DMS153 treated with DMSO at 0.1 percent for 48 hours (cell line): ENCODE data around the gene ABCA10.
"Not testable (repeated sequence)": the region's sequence is repeated elsewhere in the genome, so short reads cannot be mapped to it uniquely, and the experiment has no call there.

Experiments
- DNase-seq: peaks from one replicate; lab custom pipeline; 2025; ENCODE audit not compliant: unreplicated experiment; lab: John Stamatoyannopoulos, UW

Gene ABCA10

GRCh38 chr17:69228576-69228975, at the start of gene ABCA10:
Gene ABCA10 (minus strand): TSS chr17:69228824. CDS start chr17:69225358, 3,466 bp downstream.
- DNase-seq, result no peak

GRCh38 chr17:69276279-69276678, 47.7 kb upstream of the ABCA10 start:
- DNase-seq, result not testable (repeated sequence)

GRCh38 chr17:69275751-69276150, 47.1 kb upstream of the ABCA10 start:
- DNase-seq, result no peak

GRCh38 chr17:69271023-69271422, 42.4 kb upstream of the ABCA10 start:
- DNase-seq, result no peak

GRCh38 chr17:69269131-69269998, 40.7 kb upstream of the ABCA10 start:
- no peak for DNase-seq

GRCh38 chr17:69268543-69269014, 40.0 kb upstream of the ABCA10 start:
- DNase-seq, result no peak

- DNase-seq, result no peak
Measured at GRCh38 chr17:69267219-69267618, 38.6 kb upstream of the ABCA10 start.

- DNase-seq, result no peak
Measured at GRCh38 chr17:69265873-69266272, 37.2 kb upstream of the ABCA10 start.

- no peak for DNase-seq
Measured at GRCh38 chr17:69254187-69254586, 25.6 kb upstream of the ABCA10 start.

- DNase-seq, result no peak
Measured at GRCh38 chr17:69250641-69251040, 22.0 kb upstream of the ABCA10 start.

- peak; percentile 48 for DNase-seq
Measured at GRCh38 chr17:69246726-69247375, 18.2 kb upstream of the ABCA10 start.

GRCh38 chr17:69246202-69246601, 17.6 kb upstream of the ABCA10 start:
- no peak for DNase-seq

- no peak for DNase-seq
Measured at GRCh38 chr17:69245617-69246016, 17.0 kb upstream of the ABCA10 start.

- no peak for DNase-seq
Measured at GRCh38 chr17:69239611-69240600, 11.3 kb upstream of the ABCA10 start.

GRCh38 chr17:69236946-69237345, 8.3 kb upstream of the ABCA10 start:
- no peak for DNase-seq

GRCh38 chr17:69236464-69236863, 7.8 kb upstream of the ABCA10 start:
- DNase-seq, result no peak

- peak; percentile 31 for DNase-seq
Measured at GRCh38 chr17:69235338-69236058, 6.9 kb upstream of the ABCA10 start.

GRCh38 chr17:69232650-69233049, 4.0 kb upstream of the ABCA10 start:
- DNase-seq, result no peak

- no peak for DNase-seq
Measured at GRCh38 chr17:69231521-69231920, 2.9 kb upstream of the ABCA10 start.

- no peak for DNase-seq
Measured at GRCh38 chr17:69230939-69231338, 2.3 kb upstream of the ABCA10 start.
